HG02973 (cell line): ENCODE measurements around the gene APCDD1L.

Experiments
- ATAC-seq: cut with Tn5 transposase; IDR thresholded peaks from one replicate; pipeline ENCODE4 v1.9.1; 2021; ENCODE audit warnings: moderate library complexity; ENCODE audit not compliant: unreplicated experiment

Gene APCDD1L

DNA sequence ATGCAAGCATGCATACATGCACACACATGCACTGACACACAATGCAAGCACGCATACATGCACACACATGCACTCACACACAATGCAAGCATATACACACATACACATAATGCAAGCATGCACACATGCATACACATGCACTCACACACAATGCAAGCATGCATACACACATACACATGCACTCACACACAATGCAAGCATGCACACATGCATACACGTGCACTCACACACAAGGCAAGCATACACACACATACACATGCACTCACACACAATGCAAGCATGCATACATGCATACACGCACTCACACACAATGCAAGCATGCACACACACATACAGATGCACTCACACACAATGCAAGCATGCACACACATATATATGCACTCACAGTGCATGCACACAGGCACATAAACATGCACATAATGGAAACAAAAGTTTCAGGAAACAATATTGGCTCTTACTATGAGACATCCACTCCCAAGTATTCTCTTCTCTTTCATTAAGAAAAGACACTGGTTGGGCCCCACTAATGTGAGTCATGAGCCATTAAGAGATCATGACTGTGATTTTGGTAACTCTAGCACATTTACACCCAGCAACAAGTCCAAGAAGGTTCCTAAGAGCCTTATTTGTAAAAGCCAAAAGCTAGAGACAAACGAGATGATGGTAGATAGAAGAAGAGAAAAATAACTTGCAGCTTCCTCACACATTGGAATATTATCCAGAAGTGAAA, 22.2 kb downstream of the APCDD1L start:
- ATAC-seq, result no peak

DNA sequence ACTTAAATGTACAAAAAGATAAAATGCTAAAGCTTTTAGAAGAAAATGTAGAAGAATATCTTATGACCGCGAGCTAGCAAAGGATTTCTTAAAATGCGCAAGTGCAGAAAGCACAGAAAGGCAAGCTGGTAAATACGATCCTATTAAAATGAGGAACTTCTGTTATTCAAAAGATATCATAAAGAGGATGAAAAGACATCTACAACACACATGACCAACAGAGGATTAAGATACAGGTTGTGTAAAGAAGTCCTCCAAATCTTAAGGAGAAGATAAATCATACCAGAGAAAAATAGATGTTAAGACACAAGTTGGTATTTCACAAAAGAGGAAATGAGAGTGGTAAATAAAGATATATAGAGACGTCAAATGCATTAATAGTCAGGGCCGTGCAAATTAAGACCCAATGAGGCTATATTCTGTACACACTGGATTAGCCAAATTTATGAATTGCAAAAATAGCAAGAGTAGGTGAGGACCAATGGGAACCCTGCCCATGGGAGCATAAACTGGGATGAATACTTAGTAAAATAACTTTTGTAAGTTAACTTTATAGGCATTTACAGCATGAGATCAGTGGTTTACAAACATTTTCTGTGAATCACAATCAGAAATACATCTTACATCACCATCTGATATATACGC, 23.0 kb downstream of the APCDD1L start:
- no peak for ATAC-seq

DNA sequence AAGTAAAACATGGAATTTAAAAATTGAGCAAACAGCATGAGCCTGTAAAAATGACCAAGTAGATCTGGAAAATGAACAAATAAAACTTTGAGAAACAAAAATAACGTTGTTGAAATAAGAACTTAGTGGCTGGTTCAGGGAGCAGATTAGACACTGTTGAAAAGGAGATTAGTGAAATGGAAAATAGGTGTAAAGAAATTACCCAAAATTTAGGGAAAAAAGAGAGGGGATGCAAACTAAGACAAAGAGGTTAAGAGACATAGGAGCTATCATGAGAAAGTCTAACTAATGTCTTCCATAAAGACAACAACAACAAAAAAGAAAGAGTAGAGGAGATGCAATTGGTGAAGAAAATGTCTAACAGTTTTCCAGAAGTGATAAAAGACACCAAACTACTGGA, 29.0 kb downstream of the APCDD1L start:
- no peak for ATAC-seq

DNA sequence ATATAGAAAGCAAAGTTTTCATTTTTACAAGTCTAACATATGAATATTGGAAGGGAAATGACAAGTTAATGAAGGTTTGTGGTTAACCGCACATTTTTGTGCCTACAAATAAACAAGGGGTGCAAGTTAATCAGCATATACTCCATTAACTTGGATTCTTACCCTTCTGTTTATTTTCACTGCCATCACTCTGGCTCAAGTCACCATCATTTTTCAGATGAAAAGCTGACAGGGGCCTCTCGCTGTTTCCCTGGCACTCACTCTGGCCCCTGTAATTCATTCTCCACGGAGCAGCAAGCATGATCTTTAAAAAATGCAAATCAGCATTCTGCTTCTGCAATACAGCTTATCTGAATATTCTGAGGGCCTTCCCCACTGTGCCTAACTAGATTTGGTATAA, 29.8 kb downstream of the APCDD1L start:
- no peak for ATAC-seq

DNA sequence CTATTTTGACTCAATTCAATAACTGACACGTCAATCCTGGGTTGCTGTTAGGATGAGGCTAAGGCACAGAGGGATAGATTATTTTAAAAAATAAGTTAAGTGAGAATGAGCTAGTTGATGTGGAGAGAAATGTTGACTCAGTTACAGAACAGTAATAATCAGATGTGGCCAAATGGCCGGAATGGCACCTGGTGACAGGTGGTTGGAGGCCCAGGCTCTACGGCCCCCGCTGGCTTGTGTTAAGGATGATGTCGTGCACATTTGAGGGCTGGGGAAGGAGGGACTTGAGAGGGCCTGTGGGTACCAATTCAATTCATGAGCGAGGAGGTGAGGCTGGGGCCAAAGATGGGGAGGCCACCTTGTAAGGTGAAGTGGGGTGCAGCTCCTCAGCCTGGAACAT, 31.7 kb downstream of the APCDD1L start:
- no peak for ATAC-seq

DNA sequence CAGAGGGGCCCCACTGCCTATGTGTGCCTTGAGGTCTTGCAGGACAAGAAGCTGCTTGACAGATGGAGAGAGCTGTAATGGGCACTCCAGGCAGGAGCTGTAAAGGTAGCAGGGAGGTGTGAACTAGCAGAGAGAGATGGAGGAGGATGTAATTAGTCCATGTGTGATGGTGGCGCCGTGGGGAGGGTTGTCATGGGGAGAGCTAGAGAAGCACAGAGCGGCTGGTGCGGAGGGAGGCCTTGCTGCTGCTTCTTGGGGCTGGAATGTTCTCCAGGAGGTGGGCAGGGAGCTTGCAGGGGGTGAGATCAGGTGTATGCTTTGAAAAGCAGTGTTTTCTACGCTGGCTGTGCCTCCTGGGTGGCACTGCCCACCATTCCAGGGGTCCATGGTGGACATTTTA, 32.1 kb downstream of the APCDD1L start:
- no peak for ATAC-seq

DNA sequence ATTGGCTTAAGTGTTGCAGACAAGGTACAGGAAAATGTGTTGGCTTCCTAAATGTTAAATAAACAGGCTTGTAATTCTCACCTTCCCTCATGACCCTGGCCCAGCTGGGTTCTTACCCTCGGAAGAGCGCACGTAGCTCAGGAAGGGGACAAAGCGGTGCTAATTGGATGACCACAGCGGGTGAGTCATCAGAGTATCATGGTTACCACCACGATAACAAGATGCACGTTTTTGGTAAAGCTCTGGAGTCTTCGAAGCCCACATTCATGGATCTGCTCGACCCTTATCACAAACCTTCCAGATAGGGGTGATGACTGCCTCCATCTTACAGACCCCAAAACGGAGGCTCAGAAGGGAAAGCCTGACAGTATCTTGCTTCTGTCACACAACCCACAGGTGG, 32.8 kb downstream of the APCDD1L start:
- ATAC-seq, result no peak

DNA sequence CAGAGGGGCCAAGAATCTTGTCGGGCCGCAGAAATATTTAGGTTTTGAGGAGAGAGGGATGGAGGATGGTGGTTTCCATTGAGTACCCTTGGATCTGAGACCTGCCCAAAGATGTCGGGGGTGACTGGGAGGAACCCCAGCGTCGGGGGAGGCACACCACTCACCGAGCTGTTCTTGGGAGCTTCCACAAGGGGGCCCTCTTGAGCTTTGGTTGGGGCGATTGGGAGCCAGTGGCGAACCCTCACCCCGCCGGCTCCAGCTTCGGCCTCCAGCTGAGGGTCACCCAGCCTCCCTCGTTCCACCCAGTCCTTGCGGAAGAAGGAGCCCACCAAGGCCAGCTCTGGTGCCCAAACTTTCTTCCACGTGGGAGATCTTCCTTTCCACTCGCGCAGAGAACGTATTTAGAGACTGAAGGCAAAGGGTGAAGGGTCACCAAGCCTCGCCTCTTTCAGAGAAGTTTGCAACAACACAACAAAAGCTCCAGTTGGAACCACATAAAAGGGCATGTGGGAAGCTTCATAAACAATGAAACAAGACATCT, 33.6 kb downstream of the APCDD1L start:
- no peak for ATAC-seq

DNA sequence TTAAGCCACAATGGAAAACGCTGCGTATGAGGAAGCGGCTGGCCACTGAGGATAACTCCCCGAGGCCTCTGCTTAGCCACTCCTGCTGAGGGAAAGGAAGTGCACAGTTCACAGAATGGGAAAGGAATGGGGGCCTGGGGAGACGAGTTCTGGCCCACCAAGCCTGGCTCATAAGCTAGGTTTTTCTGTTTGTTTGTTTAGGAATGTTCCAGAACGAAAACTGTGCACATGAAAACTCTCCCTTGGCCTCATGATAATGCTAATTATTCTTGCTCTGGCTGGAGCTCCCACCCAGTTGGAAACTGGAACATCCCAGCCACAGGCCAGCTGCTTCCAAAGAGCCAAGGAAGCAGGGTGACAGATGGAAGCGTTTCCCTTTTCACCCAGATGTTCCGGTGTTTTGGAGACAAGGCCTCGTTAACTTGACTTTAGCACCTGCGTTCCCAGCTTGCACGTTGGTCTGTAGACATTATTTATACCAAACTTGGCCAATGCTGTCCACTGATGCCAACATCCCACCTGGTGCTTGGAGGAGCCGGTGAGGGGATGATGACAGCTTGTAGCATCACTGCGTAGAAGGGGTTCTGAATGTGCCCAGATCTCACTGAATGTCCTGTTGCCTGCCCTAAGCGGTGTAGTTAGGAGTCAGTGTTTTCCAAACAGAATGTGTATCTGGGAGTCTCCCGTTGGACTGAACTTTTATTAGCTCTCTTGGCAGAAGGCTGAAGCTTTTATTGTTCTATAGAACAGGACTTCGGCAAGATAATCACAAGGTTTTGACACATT, 34.5 kb downstream of the APCDD1L start:
- no peak for ATAC-seq

DNA sequence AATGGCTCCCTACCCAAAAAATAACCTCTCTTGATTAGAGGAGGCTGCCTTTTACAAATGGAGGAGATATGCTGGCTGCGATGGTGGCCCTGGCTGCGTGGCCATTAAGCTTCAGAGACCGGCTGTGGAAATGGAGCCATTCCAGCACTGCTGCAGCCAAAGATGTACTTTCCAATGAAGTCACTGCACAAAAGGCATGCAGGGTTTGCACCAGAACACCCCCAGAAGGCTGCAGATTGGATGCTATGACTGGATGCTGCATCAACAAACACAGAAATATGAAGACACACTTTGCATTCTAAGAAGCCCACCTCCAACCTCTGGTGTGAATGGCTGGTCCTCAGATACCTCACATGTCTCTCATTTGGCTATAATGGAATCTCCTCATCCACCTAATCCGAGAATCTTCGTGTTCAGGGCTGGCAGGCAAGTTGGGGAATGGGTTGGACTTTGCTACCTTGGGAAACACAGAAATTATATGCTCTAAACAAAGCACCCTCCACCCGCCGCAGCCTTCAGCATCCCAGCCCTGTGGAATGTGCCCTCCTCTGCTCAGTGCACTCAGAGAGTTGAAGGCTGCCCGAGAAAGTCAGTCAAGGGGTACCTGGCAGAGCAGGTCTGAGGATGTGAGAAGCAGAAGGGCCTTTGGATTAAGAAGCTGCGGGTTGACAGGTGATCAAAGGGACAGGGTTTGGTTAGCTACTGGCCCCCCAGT, 35.3 kb downstream of the APCDD1L start:
- no peak for ATAC-seq

DNA sequence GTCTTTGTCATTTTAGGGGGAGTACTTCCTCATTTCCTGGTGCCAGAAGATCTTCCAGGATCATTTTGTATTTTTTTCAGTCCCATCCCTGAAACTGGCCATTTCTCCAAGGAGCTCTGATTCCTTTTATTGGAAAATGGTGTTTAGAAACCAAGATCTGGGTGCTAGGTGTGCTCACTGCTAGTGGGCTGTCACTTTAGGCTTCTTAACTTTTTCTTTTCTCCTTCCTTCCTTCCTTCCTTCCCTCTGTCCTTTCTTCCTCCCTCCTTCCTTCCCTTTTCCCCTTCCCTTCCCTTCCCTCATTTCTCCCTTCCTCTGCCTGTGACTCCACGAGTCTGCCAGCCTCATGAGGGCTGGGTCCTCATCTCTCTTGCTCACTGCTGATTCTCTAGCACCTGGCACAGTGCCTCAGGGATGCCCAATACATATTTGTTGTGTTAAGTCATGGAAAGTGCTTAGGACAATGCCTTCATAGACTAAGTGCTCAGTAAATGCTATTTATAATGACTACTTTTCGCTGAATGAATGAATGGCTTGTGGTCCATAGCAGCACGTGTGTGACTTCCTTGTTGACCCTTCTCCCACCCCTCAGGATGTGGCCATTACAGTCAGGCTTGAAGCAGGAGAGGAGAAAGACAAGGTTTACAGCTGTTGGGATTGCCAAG, 36.9 kb downstream of the APCDD1L start:
- no peak for ATAC-seq

DNA sequence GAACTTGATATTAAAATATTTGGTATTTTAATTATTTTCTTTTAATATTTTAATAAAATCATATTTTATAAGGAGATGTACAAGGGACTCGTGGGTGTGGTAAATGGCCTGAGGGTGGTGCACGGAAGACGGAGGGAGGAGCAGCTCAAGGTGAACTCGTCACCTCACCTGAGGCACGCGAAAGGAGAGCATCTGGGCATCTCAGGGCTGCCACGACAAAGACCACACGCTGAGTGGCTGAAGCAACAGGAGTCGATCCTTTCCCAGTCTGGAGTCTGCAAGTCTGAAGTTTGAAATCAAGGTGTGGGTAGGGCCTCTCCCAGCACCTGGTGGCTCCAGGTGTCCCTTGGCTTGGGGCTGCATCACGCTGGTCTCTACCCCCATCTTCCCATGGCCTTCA, 39.7 kb downstream of the APCDD1L start:
- no peak for ATAC-seq

DNA sequence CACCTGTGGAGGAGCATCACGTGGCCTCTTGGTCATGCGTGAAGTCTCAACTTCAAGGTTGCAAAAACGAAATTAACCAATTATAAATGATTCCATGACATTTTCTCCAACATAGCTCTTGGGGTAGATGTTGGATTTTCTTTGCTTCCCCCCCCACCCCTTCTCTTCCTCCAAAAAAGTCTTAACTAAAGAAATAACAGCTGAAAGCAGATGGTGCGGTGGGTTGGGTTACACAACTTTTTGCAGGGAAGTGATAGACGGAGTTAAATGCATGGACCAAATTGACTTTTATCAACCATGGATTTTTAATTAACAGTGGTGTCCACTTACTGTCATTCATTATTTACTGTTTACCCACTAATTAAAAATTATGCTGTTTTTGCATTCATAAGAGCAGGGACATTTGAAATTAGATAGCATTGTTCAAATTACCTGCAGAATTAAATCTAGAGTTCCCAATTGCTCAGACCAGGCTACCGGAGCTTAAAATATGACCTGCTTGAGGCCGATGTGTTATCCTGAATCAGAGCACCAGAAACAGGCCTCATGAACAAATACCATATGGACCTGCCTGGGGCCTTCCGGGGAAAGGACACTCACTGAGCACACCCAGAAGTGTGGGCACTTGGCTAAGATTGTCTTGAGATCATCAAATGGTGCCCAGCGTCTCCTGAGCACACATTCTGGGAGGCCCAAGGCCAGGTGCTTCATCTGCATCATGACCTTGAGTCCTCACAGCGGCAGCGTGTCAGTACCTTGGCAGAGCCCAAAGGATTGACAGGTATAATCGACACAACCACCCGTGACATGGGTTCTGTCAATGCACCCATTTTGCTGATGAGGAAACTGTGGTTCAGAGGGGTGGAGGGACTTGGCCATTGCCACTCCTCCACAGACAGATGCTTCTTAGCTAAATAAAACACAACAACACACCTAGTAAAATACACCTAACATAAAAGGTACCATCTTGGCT, 41.5 kb downstream of the APCDD1L start:
- ATAC-seq, result no peak

DNA sequence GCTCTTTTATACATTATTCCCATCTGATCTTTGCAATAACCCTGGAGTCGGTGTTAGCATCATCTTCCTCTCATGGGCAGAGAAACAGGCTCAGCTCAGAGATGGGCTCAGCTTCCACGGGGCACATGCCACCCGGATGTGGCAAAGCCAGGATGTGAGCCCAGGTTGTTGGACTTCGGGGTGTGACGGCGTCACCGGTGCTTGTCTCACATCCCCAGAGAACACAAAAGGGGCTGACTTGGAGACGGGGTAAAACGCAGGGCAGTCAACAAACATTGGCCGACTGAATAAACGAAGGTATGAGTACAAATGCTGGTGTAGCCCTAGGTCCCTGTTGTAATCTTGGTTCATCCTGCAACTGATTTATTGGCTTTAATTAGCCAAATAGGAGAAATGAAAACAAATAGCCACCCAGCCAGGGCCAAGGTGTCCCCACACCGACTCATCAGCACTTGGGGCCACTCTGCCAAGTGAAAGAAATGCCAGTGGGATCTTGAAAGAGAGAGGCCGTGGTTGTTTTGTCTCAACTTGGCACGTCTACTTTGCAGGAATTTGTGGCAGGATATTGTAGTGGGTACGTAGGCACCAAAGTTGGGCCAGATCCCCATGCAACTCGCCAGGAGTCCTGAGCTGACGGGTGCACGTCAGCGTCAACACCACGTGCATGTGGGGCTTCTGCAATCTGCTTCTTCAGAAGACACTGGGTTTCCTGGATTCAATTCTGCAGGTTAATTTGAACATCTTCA, 42.8 kb downstream of the APCDD1L start:
- no peak for ATAC-seq

DNA sequence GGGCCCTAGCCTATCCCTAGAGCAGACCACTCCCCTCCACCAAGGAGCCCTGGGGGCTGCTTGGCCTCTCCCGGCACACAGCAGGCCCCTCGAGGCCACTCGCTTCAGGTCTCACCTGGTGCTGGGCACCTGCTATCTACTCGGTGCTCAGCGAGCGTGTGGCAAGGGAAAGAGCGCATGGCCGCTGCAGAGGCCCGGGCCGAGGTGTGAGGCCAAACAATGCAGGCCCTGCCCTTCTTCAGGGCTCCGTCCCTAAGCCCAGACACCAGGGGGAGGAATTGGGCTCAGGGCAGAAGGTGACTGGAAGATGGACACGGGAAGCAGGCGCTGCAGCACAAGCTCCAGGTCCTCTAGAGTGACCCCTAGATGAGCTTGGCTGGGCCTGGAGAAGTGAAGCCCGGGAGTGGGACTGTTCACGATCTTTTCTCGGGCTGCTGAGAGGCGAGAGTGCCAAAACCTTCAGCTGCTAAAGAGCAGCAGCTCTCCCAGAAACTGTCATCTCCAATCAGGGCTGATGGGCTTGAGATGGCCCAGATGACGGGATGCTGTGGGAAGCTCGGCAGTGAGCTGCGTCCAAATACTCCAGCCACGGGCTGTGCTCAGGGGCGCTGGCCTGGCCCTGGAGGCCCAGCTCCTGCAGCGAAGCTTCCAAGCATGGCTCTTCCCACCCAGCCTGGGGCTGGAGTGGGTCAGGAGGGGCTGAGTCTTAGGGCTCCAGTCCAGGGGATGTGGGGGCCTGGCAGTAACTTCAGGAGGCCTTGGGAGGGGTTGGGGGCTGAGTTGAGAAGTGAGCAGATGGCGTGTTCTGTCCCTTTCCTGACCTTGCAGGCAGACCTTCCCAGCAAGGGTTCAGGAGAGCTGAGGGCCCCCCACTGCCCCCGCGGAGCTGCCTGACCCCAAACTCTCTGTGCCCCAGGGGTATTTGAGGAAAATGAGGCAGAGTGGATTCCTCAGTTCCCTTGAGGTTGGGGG, 43.7 kb downstream of the APCDD1L start:
- ATAC-seq, result no peak

DNA sequence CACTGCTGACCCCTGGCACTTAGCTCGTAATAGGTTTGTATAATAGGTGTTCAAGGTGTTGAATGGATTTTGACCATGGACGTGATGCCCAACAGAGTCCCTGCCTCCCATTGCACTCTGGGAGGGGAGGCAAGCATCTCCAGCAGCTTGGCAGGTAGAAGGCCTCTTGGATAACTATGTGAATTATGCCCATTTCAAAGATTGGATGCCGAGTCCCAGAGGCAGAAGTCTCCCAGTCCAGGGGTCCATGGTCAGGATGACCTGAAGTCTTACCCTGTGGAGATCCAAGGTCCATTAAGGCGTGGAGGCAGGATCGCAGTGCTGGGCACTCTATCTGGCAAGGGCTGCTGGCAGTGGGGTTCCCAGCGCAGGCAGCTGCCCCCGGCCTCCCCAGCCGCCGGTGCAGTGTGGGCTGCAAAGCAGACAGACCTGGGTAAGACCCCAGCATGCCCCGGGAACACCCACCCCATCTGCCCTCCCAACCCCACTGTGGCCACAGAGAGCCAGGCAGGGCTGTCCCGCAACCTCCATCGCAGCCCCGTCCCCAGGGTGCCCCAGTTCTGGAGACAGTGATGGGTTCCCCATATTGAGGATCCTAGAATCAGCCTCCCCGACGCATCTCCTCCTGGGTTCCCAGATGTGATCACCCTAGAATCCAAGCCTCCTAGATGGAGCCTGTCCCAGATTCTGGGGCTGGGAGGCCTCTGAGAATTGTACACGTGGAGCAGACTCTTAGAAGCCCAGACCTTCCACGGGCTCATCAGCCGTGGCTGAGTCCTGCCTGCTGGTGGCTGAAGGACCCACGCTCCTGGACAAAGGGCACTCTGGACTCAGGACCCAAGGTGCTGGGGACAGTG, 44.6 kb downstream of the APCDD1L start:
- ATAC-seq, result no peak

DNA sequence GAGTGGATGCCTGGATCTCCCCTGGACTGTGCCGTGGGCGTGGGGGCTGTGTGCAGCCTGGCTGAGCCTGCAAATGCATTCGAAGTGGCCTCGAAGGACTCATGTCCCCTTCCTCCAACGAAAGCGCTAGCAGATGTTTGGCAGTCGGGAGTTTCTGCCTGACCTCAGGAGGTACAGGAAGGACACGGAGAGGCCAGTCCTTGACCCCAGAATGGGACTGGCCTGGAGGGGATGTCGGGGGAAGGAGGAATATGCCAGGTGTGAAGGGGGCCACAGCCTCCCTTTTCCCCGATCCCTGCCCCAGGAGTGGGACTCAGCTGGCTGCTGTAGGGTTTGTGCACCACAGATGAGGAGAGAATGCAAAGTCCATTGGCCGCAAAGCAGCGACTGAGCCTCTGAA, 45.6 kb downstream of the APCDD1L start:
- ATAC-seq, result no peak
